ENCODE measurements around the gene COQ8A. TPM values are rescaled to one million over a fixed set of nuclear protein-coding genes. Genes with fewer than 3 reads are reported as not detected.
A peak's percentile ranks its signal among the peaks of the same experiment; 100 is the strongest.

COQ8A gene
- total and polyA plus RNA-seq, 8 donors: 26.4 to 384 (median 65.2) TPM

GRCh38 chr1:226978432-226979114 lies 38.5 kb downstream of the COQ8A start:
- no peak overlapping the region for H3K27ac ChIP-seq
- H3K9me3 ChIP-seq: no peaks in the 10 kb centered on the region
- intact Hi-C loops (cut with DNase I; ENCODE audit: low total_unique reads): no loop called here
- no peak for TF ChIP-seq EP300 (IDR thresholded peaks at IDR 0.05)
- no peak for TF ChIP-seq CTCF (IDR thresholded peaks at IDR 0.05)
- TF ChIP-seq POLR2AphosphoS5 (IDR thresholded peaks at IDR 0.05): no peak
- TF ChIP-seq POLR2A (IDR thresholded peaks at IDR 0.05): no peak
- 87 to 95% (median 91%) methylated on average over 4 to 10 of the region's 10 CpGs for WGBS, 5 donors
- H3K4me1 ChIP-seq: peaks cover 34 to 52% (median 51%) of the 10 kb centered on the region in 4 donors
- no peak for DNase-seq
- H3K4me3 ChIP-seq: no peak overlapping the region
- H3K27me3 ChIP-seq: no peaks in the 10 kb centered on the region
- peaks cover 18 to 77% (median 65%) of the 10 kb centered on the region in 4 donors for H3K36me3 ChIP-seq

GRCh38 chr1:226979115-226979516 lies 39.0 kb downstream of the COQ8A start:
- TF ChIP-seq POLR2A (IDR thresholded peaks at IDR 0.05): no peak
- TF ChIP-seq POLR2AphosphoS5 (IDR thresholded peaks at IDR 0.05): no peak
- no peak for TF ChIP-seq CTCF (IDR thresholded peaks at IDR 0.05)
- TF ChIP-seq EP300 (IDR thresholded peaks at IDR 0.05): no peak
- H3K4me1 ChIP-seq: peaks cover 29 to 46% (median 46%) of the 10 kb centered on the region in 4 donors
- H3K9me3 ChIP-seq: no peaks in the 10 kb centered on the region
- no peaks in the 10 kb centered on the region for H3K27me3 ChIP-seq
- WGBS, 5 donors: 82 to 92% (median 87%) methylated on average over 10 to 15 of the region's 15 CpGs
- peaks cover 24 to 83% (median 71%) of the 10 kb centered on the region in 4 donors for H3K36me3 ChIP-seq
- no peak overlapping the region for H3K27ac ChIP-seq
- intact Hi-C loops (cut with DNase I; ENCODE audit: low total_unique reads): no loop called here
- DNase-seq: no peak
- no peak overlapping the region for H3K4me3 ChIP-seq

- Histone ChIP-seq H3K9me3 (no peaks in the 10 kb centered on the region), H3K27me3 (no peaks in the 10 kb centered on the region), H3K36me3 (peaks cover 29 to 88% (median 76%) of the 10 kb centered on the region in 4 donors), H3K4me3 (no peak overlapping the region), H3K4me1 (peaks cover 24 to 41% (median 40%) of the 10 kb centered on the region in 4 donors), H3K27ac (peak overlapping the region in 1 of 5 donors; percentile 13)
- WGBS, 5 donors: 60 to 90% (median 82%) methylated on average over 9 to 12 of the region's 12 CpGs
- TF ChIP-seq CTCF (IDR thresholded peaks at IDR 0.05) (no peak), POLR2A (IDR thresholded peaks at IDR 0.05) (no peak), POLR2AphosphoS5 (IDR thresholded peaks at IDR 0.05) (no peak), EP300 (IDR thresholded peaks at IDR 0.05) (no peak)
- no peak for DNase-seq
- intact Hi-C loops (cut with DNase I; ENCODE audit: low total_unique reads): no loop called here
Observed at GRCh38 chr1:226979517-226980121, 39.5 kb downstream of the COQ8A start.

GRCh38 chr1:226980122-226980560 lies 40.0 kb downstream of the COQ8A start:
- no peak for DNase-seq
- Histone ChIP-seq H3K27me3 (no peaks in the 10 kb centered on the region), H3K4me1 (peaks cover 19 to 36% (median 35%) of the 10 kb centered on the region in 4 donors), H3K27ac (peak overlapping the region in 4 of 5 donors; percentile 3 to 31 (median 8)), H3K4me3 (no peak overlapping the region), H3K9me3 (no peaks in the 10 kb centered on the region), H3K36me3 (peaks cover 34 to 88% (median 81%) of the 10 kb centered on the region in 4 donors)
- intact Hi-C loops (cut with DNase I; ENCODE audit: low total_unique reads): no loop called here
- 62 to 94% (median 71%) methylated on average over 2 to 4 of the region's 4 CpGs; no CpG with 5 or more reads in 1 of the 5 donors for WGBS, 5 donors
- no peak for TF ChIP-seq POLR2A (IDR thresholded peaks at IDR 0.05)
- no peak for TF ChIP-seq CTCF (IDR thresholded peaks at IDR 0.05)
- no peak for TF ChIP-seq EP300 (IDR thresholded peaks at IDR 0.05)
- no peak for TF ChIP-seq POLR2AphosphoS5 (IDR thresholded peaks at IDR 0.05)

Measured in stomach (tissue), 9 donors.